AG04450 (cell line): ENCODE data around the gene ANKDD1A. TPM values are rescaled to one million over a fixed set of nuclear protein-coding genes. Genes with fewer than 3 reads are reported as not detected.

Source experiments
- CTCF ChIA-PET: fragments of 300-600, 350-600 bp; formaldehyde crosslinking; extraction: SDS; loops from one replicate; lab custom pipeline; 2022; ENCODE audit warnings: antibody characterized with exemption, inconsistent platforms; lab: Charles Lee
- POLR2A ChIA-PET: fragments of 350-600 bp; formaldehyde crosslinking; extraction: SDS; loops from one replicate; lab custom pipeline; 2021; ENCODE audit warnings: antibody characterized with exemption, inconsistent platforms; lab: Yijun Ruan, JAX
- DNase-seq: peaks from one replicate; pipeline ENCODE4 v3.0.0-alpha.2; 2011; ENCODE audit warnings: low read depth, low spot score
- H3K27ac ChIP-seq: one replicate; pipeline ENCODE4 v1.5.1; 2012; ENCODE audit warnings: low read depth, low read length, control low read depth
- H3K27me3 ChIP-seq: one replicate; pipeline ENCODE4 v1.6.0; 2012; ENCODE audit warnings: low read length; ENCODE audit not compliant: control insufficient read depth, insufficient read depth
- H3K4me3 ChIP-seq: 2 replicates; pipeline ENCODE4 v1.5.1; 2011; ENCODE audit warnings: mild to moderate bottlenecking, low read depth, low read length, control low read depth
- H3K9me3 ChIP-seq: 2 replicates; pipeline ENCODE4 v1.5.1; 2012; ENCODE audit warnings: low read length; ENCODE audit not compliant: control insufficient read depth, insufficient read depth
- CTCF ChIP-seq: IDR thresholded peaks from 2 replicates; pipeline ENCODE4 v1.5.1; 2011; ENCODE audit warnings: low read depth, low read length, control low read depth, inconsistent platforms
- polyA plus RNA-seq: library from polyadenylated mRNA; depleted of rRNA; stranded (reverse); fragments of >200 nt; gene quantifications from 2 replicates; pipeline ENCODE4 v1.2.3, GENCODE V29; 2011

The ANKDD1A gene
- polyA plus RNA-seq, 1 experiment = 4.0 TPM

- H3K9me3 ChIP-seq = no peaks in the 10 kb centered on the region; the same call in 1 of the 2 replicates
- ChIA-PET CTCF (no interaction called here), POLR2A (interaction anchor here (0.9 to 1.7 kb wide), 4 partner anchors 10 to 53 kb away, joined by 3 to 4 read pairs (median 4); no protein-coding TSS in a partner anchor)
- no peak overlapping the region for H3K4me3 ChIP-seq
- DNase-seq = no peak
- H3K27me3 ChIP-seq = no peaks in the 10 kb centered on the region
- no peak for TF ChIP-seq CTCF
- H3K27ac ChIP-seq = peak overlapping the region; percentile 68
Observed at GRCh38 chr15:64894395-64895056, 17.2 kb upstream of the ANKDD1A start.

DNA sequence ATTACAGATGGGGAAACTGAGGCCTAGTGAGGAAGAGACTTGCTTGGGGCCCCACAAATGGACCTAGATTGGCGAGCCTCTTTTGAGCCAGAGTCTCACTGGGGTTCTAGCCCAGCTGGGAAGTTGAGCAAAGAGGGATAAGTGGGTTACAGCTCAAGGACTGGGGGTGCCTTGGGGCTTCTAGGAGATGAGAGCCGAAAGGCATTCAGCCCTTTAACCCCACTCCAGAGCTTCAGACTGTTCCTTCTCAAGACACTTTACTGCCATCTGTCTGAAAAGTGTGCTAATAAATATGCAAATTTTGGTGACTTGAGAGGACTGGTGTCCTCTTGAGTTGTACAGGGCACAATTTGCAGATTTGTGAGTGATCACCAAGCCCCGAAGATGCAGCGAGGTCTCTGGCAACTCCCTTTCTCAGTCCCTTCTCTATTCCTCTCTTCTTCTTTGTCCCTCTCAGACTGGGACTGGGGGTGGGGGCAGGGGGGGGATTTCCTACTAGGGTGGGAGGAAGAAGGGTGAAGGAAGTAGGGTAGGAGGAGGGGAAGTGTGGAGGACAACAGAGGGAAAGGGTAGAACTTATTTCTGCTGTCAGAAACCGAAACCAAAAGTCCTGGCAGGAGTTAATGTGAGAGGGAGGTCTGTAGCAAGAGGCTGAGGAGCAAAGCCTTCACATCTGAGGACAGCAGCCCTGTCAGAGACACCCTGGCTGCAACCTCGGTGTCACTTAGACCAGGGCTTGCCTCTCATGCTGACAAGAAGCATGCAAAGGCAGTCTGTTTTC is 16.2 kb upstream of the ANKDD1A start:
- TF ChIP-seq CTCF = no peak
- Histone ChIP-seq H3K27me3 (no peaks in the 10 kb centered on the region), H3K9me3 (no peaks in the 10 kb centered on the region; the same call in 1 of the 2 replicates), H3K4me3 (peak overlapping the region; percentile 27; the same call in 1 of the 2 replicates), H3K27ac (peak overlapping the region; percentile 65)
- ChIA-PET CTCF (no interaction called here), POLR2A (interaction anchor here (1.7 kb wide), 2 partner anchors 11 to 54 kb away, joined by 4 read pairs; no protein-coding TSS in a partner anchor)
- DNase-seq = no peak

DNA sequence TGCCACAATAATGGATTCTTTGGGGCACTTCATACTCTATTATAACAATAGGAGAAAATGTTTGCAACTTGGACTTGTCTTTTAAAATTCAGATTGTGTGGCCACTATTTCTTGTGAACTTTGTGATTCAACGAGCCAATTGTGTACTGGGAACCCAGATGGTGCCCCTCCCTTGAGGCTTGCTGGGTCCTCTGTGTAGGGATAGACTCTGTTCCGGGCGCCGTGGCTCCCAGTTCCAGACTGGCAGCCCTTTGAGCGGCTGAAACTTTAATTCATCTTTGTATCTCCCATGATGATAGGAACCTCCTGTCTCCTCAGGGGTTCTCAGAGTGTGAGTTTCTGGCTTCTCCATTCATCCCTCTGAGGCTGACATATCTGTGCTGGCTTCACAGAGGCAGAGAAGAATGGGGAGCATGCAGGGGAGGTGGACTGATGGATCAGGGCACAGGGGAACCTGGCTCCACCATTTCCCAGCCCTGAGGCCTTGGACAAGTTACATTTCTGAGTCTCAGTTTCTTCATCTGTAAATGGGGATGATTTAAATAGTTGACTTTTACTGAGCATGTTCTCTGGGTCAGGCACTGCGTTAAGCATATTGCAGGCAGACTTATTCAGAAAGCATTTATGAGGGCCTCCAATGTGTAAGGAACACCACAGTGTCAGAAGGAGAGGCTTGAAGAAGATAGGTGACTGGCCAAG is 15.2 kb upstream of the ANKDD1A start:
- no peak for DNase-seq
- H3K4me3 ChIP-seq = no peak overlapping the region
- no peak overlapping the region for H3K27ac ChIP-seq
- H3K27me3 ChIP-seq = no peaks in the 10 kb centered on the region
- ChIA-PET POLR2A (no interaction called here), CTCF (no interaction called here)
- peaks cover 8% of the 10 kb centered on the region for H3K9me3 ChIP-seq
- no peak for TF ChIP-seq CTCF

DNA sequence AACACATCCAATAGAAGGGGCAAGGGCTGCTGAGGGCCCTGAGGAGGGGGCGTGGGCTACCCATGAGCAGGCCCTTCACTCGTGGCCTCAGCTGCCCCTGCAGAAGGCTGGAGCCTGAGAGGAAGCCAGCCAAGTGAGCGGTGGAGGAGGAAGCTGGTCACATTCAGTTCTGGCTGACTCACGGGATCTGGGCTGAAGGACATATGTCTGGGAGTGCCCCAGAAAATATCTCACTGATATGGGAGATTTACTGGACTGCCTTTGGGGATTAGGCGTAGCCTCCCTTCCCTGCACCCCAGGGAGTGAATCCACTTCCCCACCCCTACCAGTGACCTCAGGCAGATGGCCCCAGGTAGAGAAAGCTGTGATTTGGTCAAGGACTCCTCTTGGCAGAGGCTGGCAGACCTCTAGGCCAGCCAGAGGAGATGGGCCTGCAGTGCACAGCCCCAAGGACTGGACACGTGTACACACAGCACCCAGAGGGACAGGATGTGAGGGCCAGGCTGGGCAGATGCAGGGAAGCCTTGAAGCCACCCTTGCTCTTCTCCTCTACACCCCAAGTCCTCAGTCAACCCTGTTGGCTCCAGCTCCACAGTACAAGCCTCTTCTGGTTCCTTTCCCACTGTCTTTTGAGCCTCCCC is 14.2 kb upstream of the ANKDD1A start:
- ChIA-PET POLR2A (interaction anchor here (0.5 to 1.3 kb wide), 2 partner anchors 27 to 33 kb away, joined by 3 to 4 read pairs; no protein-coding TSS in a partner anchor), CTCF (no interaction called here)
- no peak for TF ChIP-seq CTCF
- Histone ChIP-seq H3K27ac (peak overlapping the region; percentile 43), H3K4me3 (no peak overlapping the region), H3K27me3 (no peaks in the 10 kb centered on the region), H3K9me3 (peaks cover 9% of the 10 kb centered on the region)
- DNase-seq = no peak
